SH-SY5Y (cell line): ENCODE measurements around the gene UBL7.

ENCODE experiments used
- GATA2 ChIP-seq: IDR thresholded peaks from 2 replicates; pipeline ENCODE4 v1.6.1; 2011; ENCODE audit warnings: mild to moderate bottlenecking, low read depth, low read length
- GATA3 ChIP-seq: IDR thresholded peaks from 2 replicates; pipeline ENCODE4 v1.6.1; 2011; ENCODE audit warnings: low read depth, mild to moderate bottlenecking, low read length, moderate library complexity

The UBL7 gene

DNA sequence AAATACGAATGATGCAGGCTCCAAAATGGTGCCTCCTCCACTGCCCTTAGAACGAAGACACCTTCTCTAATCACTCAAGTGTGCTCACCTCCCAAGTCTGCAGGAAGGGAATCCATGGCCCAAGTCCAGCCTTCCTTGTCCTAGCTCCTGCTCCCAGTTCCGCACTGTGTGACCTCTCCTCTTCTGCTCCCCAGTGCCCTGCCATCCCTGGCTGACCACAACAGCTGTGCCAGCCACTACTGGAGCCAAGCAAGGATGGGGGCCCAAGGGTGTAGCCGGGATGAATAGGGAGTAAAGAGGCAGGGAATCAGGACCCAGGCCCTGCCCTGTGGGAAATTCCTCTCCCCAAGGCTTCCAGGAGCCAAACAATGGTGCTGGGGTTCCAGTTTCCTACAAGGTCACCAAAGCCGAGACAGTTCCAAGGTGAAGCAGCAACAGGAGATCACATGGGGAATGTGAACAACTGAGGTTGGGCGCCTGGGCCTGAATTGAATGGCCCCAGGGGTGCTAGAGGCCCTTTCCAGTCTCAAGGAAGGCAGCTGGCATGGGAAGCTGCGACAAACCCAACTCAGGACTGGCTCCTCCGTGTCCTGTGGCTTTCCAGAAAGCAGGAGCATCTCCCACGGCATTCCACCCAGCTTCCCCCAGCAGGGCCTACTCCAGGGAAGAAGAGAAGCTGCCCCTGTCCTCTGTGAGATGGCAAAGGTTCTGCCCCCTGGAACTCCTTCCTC lies 47.4 kb downstream of the UBL7 start:
- TF ChIP-seq GATA3: no peak

DNA sequence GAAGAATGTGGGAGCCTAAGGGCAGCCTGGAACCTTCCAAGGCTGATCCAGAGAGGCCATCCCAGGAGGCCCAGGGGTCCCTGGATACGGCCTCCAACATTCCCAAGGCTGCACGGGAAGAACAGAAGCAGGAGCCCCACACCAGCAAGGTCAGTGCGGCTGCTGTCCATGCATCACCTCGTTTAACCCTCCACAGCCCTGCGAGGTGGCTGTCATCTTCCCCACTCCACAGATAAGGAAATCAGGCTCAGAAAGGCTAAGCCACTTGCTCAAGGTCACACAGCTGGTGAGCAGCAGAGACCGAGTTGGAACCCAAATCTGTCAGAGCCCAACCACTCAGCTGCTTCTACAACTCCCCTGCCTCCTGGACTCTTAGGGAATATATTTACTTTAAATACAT lies 48.8 kb downstream of the UBL7 start:
- TF ChIP-seq GATA3 (no peak), GATA2 (no peak)

DNA sequence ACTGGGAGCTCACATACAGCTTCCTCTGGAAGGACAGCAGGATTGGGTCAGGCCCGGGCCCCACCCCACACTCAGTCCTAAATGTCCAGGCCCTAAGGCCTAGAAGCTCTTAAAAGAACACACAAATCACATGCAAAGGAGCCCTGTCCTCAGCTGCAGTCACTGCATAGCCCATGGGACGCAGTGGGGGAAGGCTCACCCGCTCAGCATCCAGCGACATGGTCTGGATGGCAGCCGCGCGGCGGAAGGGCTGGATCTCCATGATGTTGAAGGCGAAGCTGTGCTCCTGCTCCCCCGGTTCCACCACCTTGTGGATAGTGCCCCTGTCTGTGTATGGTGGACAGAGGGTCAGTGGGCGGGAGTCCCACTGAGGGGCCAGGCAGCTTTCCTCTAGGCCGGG lies 49.3 kb downstream of the UBL7 start:
- TF ChIP-seq GATA3 (no peak), GATA2 (no peak)

DNA sequence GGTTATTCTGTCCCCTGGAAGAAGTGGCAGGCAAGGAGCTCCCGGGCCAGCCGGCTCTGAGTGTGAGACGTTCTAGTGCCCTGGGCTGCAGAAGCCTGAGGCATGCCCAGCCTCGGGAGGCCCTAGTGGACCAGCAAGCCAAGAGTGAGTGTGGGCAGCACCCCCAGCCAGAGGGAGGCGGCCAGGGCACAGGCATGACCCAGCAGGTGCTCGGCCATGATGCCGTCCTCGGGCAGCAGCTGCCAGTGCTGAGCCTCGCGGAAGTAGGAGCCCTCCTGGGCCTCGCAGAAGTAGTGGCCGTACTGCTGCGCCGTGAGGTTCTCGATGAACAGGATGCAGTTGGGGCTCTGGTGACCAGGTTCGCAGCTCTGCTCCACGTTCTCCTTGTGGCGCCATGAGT lies 50.5 kb downstream of the UBL7 start:
- TF ChIP-seq GATA2: no peak
- TF ChIP-seq GATA3: no peak

DNA sequence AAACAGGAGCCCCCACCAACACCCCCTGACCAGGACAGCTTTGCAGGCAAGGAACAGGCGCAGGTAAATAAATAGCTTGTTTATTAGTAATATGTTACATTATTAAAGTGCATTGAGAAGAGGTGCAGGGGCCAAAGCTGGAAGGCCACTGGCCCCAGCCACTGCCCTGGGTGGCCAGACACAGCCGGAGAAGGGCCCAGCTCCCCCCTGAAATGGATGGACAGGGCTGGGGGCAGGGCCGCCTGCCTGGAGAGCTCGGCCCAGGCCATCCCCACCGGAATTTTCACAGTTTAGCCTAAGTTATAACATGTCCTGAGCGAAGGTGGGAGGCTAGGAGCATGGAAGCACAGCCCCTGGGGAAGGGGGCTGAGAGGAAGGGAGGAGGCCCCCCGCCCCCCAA lies 51.7 kb downstream of the UBL7 start:
- TF ChIP-seq GATA3: no peak
- TF ChIP-seq GATA2: no peak

DNA sequence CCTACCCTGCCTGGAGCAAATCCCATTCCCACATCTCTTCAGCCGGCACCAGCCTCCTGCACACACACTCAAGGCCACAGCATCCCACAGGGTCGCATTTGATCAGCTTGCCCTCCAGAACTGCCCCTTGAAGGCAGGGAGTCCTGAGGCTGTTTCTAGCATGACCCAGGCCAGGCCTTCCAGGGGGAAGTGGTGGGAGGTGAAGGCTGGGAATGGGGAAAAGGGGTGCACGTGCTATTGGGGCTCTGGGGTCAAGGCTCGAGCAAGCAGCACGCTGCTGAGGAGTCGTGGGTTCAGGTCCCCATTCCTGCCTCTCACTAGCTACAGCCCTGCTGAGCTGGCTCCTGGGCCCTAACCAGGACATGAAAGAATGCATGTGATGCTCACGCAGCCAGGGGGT lies 52.1 kb downstream of the UBL7 start:
- no peak for TF ChIP-seq GATA2
- TF ChIP-seq GATA3: no peak

DNA sequence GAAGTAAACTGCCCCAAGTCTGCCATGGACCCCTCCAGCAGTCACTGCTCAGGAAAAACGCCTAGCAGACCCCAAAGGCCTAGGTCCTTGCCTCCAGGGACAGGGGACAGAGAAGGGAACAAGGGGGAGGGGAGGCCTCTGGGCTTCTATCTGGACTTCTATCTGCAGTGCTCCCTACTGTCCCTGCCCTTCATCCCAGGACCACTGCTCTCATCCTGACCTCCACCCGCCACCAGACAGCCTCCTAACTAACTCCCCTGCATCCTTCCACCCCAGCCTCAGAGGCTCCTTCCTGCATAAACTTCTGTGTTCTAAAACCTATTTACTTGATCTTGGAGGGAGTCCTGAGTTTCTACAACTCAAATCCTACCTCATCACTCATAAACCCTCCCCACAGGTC lies 52.6 kb downstream of the UBL7 start:
- TF ChIP-seq GATA2 (no peak), GATA3 (no peak)

DNA sequence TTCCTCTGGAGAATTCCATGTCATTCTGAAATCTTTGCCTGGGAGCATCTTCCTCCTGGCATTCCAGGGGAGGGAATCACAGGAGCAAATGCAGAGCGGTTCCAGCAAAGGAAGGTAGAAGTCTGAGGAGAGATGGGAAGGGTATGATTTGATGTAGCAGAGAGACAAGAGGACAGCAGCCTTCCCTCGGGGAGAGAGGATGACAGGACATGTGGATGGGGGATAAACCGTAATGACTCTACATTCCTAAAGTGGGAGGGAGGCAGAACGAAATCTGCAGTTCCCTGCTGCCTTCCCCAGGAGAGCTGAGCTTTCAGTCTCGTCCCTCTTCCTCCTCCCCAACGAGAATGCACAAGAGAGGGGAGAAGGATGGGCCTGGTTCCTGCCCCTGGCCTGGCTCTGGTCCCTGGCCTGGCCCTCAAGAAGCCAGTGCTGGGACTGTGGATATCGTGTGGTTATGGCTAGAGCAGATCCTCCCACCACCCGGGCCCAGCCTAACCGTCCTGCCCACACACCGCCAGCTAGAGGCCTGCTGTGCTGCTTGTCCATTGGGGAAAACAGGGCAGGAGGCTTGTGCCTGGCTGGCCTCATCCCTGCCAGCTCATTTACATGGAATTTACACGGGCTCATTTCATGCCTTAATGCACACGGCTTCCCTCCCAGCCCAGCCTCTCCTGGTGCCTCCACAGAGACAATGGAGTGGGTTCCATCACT lies 53.8 kb downstream of the UBL7 start:
- no peak for TF ChIP-seq GATA3
- TF ChIP-seq GATA2: no peak

DNA sequence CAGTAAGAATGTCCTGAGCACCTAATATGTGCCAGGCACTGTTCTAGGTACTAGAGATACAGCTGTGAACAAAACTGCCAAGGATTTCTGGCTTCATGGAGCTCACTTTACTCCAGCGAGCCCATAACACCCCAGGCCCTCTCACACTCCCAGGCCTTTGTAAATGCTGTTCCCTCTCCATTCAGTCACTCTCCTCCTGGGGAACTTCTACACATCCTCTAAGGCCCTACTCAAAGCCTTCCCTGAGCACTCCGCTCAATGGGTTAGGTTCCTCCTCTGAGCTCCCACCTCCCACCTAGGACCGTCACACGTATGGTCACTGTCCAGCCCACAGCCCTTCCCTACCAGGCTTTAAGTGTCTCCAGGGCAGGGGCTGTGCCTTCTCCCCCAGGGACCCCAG lies 54.4 kb downstream of the UBL7 start:
- no peak for TF ChIP-seq GATA3
- TF ChIP-seq GATA2: no peak

DNA sequence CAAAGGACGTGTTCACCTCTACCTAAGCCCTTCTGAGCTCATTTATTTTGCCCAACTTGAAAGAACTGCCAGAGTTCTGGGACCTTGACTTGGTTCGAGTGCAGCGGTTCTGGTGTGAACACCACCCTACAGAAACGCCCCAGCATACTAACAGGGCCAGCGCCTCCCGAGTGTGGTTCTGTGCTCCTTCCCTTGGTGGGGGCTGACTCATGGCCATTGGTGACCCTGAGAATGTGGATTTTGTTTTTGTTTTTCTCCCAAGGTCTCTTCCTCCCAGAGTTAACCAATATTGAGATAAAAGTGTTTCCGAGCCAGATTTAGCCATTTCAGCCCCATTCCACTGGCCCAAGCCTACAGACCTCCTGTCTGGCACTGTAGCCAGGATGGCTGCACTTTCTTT lies 55.1 kb downstream of the UBL7 start:
- TF ChIP-seq GATA3 (no peak), GATA2 (no peak)

DNA sequence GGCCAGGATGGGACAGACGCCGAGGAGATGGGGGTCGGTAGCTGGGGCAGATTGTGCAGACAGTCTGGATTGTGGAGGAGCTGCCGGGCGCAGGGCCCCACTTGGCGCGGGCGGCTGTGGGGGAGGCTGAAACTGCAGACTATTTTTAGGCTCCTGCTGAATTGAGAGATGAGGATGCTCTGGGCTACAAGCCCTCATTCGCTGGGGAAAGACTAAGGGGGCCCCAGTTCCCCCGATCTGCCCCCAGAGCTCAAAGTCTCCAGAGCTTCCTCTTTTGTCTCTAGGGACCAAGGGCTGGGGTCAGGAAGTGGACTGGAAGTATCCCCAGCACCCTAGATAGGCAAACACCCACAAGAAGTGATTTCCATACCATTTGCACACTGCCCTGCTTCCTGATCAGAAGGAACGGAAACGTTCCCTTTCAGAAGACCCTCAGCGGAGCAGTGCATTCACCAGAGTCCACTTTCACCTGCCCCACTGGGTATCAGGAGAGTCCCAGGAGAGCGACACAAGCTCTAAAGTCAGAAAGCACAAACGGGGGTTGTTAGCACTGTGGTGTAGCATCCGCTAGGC lies 56.9 kb downstream of the UBL7 start:
- TF ChIP-seq GATA3 (no peak), GATA2 (no peak)

DNA sequence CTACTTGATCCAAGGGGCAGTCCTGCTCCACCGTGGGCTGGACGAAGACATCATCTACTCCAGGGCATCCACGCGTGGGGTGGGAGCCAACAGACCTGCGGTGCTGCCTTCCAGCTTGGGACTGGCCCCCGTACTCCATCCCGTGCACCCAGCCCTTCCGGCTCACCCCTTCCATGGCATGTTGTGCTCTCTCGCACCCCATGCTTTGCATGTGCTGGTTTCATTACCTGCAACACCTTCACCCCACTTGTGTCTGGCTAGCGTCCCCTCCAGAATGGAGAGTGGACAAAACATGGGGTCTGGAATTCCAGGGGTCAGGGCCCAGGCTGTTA lies 57.4 kb downstream of the UBL7 start:
- TF ChIP-seq GATA3 (no peak), GATA2 (no peak)

DNA sequence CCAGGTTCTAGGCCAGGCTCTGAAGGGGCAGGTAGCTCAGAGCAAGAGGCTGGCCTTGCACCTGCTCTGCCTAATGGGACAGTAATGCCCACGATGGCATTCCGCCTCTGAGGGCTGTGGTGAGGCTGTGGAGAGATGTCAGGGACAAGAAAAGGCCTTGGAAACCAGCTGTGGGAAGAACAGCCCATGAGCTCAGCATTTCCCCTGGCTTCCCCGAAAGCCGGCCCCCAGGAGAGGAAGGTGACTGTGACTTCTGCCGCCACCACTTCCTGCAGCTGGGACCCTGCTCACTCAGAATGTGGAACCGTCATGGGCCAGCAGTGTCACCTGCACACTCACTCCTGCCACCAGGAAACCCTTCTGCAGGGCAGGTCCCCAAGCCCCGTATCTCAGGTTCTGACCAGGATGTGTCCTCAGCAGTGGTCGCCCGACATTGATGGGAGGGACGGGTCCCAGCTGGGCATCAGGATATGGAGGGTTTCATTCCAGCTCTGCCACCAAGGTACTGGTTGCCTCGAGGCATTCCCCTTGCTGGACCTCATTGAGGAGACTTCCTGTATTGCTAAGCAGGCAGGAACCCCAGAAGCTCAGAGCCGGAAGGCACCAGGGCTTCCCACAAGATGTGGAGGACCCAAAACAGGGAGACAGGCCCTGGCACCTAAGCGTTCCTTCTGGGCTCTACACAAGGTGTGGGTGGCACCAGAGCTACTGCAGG lies 57.9 kb downstream of the UBL7 start:
- no peak for TF ChIP-seq GATA3
- TF ChIP-seq GATA2: no peak

DNA sequence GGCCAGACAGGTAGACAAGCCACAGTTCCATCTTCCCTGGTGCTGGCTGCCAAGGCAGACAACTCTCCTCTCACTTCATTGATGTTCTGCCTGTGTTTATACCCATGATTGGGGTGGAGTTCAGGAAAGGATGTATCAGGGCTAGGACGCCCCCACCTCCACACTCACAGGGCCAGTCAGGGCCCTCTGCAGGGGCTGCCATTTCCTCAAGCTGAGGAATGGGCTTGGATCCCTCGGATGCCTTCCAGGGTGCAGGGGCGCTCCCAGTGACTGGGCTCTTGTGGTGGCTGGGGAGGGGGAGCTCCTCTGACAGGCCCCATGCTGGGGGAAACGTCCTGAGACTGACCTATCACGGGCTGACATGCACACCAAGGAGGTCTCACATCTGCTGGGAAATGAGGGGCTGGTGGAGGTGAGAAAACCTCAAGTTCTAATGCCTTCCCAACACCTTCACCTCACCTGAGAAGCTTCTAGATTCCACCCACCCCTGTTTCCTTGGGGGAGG lies 58.6 kb downstream of the UBL7 start:
- no peak for TF ChIP-seq GATA3
- TF ChIP-seq GATA2: no peak

DNA sequence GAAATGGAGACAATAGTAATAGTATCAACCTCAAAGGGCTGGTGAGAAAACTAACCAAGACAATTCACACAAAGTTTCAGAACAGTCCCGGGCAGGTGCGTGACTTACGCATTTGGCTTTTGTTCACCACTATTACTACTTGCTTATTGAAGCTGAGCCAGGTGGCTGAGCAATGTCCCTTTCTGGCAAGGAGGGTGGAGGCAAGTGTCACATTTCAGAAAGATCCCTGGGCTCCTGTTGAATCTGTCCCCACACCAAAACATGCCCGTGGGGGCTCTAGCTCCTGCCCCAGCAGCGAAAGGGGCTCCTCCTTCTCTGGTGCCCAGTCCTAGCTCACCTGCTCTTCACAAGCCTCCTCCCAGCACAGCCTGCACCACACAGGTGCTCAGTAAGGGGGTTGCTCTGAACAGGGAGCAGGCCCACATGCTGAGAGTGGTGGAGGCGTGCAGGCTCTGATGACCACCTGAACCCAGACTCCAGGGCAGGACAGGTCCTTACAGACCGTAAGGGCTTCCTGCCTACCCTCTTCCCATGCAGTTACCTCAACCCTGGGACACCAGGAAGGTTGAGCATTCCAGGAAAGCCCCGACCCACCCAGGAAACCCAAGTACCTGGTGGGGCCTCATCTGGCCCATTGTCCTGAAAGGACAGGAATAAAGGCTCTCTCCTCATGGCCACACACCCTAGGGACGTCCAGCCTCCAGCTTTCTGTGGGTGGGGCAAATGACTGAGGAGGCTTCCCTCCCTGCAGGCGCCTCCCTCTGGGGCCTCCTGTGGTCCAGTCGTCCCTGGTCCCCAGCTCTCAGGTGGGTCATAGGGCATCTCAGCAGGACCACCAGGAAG lies 59.8 kb downstream of the UBL7 start:
- no peak for TF ChIP-seq GATA2
- no peak for TF ChIP-seq GATA3
